HCT116 (cell line): Measurements from ENCODE around the gene SH2B3.

ENCODE experiments used
- CEBPB ChIP-seq: IDR thresholded peaks from 2 replicates; pipeline ENCODE4 v1.6.1; 2012; ENCODE audit warnings: low read depth
- CTCF ChIP-seq, 3 experiments: fragments of 200-600 bp in 1 of 3; sonication (generic) in 1 of 3; IDR thresholded peaks in 2 of 3; conservative IDR thresholded peaks in 1 of 3; 2 replicates each; pipeline ENCODE4 v1.5.1; 2012 to 2017; ENCODE audit warnings: low read depth in 2 of 3, low read length in 2 of 3, antibody characterized with exemption in 1 of 3, borderline replicate concordance in 1 of 3, control low read depth in 1 of 3, mild to moderate bottlenecking in 1 of 3, mixed read lengths in 1 of 3, mixed run types in 1 of 3, moderate library complexity in 1 of 3; ENCODE audit not compliant: insufficient read depth in 1 of 3
- POLR2A ChIP-seq: IDR thresholded peaks from 2 replicates; pipeline ENCODE4 v1.7.0; 2011; ENCODE audit warnings: borderline replicate concordance; ENCODE audit not compliant: insufficient read depth, insufficient read length; ENCODE audit errors: extremely low read depth
- SRF ChIP-seq: IDR thresholded peaks from 2 replicates; pipeline ENCODE4 v1.6.1; 2012; ENCODE audit warnings: low read depth
- ZBTB33 ChIP-seq: IDR thresholded peaks from 2 replicates; pipeline ENCODE4 v1.6.1; 2011; ENCODE audit warnings: mild to moderate bottlenecking, low read length, moderate library complexity; ENCODE audit not compliant: insufficient replicate concordance; ENCODE audit errors: extremely low read depth

GRCh38 chr12:111442301-111443045, 36.8 kb downstream of the SH2B3 start:
- no peak for TF ChIP-seq ZBTB33
- no peak for TF ChIP-seq CEBPB
- no peak for TF ChIP-seq CTCF (IDR thresholded peaks at IDR 0.05 in 2 of 3, conservative IDR thresholded peaks at IDR 0.05 in 1 of 3; ENCODE audit: borderline replicate concordance in 1 of 3, insufficient read depth in 1 of 3, low read depth in 2 of 3, low read length in 2 of 3)
- TF ChIP-seq SRF = no peak
- no peak for TF ChIP-seq POLR2A
